ENCODE data around the gene IQCB1. TPM values are rescaled to one million over a fixed set of nuclear protein-coding genes. Genes with fewer than 3 reads are reported as not detected.

IQCB1 gene
- total and polyA plus RNA-seq, 5 donors: 5.9 to 10.2 (median 9.4) TPM

Other genes with a start within 250 kb of the IQCB1 start
- 100 to 1,000 TPM; 125 to 258 (median 212) TPM for gene FBXO40, start 241.7 kb downstream of the IQCB1 start, total RNA-seq
- gene FBXO40, start 241.7 kb downstream of the IQCB1 start, polyA plus RNA-seq: 72.1 TPM
- gene HCLS1, start 174.2 kb downstream of the IQCB1 start, total RNA-seq: 10 to 100 TPM; 19.9 to 25.9 (median 23.1) TPM
- gene HCLS1, start 174.2 kb downstream of the IQCB1 start, polyA plus RNA-seq: 12.3 TPM
- 10 to 100 TPM; 52.8 to 60.8 (median 58.4) TPM for gene GOLGB1, start 85.3 kb downstream of the IQCB1 start, total RNA-seq
- gene GOLGB1, start 85.3 kb downstream of the IQCB1 start, polyA plus RNA-seq: 19.8 TPM
- gene EAF2, start 149 bp upstream of the IQCB1 start, total RNA-seq: 1 to 10 TPM; 4.4 to 7.1 (median 5.3) TPM
- gene EAF2, start 149 bp upstream of the IQCB1 start, polyA plus RNA-seq: 6.0 TPM
- 1 to 10 TPM in 3 of 4 donors, under 1 TPM in 1; 0.56 to 8.5 (median 6.6) TPM for gene SLC15A2, start 59.3 kb upstream of the IQCB1 start, total RNA-seq
- 1.4 TPM for gene SLC15A2, start 59.3 kb upstream of the IQCB1 start, polyA plus RNA-seq
- not detected for gene ILDR1, start 187.2 kb upstream of the IQCB1 start, total RNA-seq
- not detected for gene ILDR1, start 187.2 kb upstream of the IQCB1 start, polyA plus RNA-seq
- gene CD86, start 220.3 kb upstream of the IQCB1 start, total RNA-seq: 1 to 10 TPM; 3.1 to 5.4 (median 5.1) TPM
- 0.91 TPM for gene CD86, start 220.3 kb upstream of the IQCB1 start, polyA plus RNA-seq